HG03045 (cell line): ENCODE measurements around the gene KCNT1.

Experiments used
- ATAC-seq: cut with Tn5 transposase; IDR thresholded peaks from one replicate; pipeline ENCODE4 v1.9.1; 2021; ENCODE audit warnings: mild to moderate bottlenecking, moderate library complexity; ENCODE audit not compliant: unreplicated experiment

The KCNT1 gene

DNA sequence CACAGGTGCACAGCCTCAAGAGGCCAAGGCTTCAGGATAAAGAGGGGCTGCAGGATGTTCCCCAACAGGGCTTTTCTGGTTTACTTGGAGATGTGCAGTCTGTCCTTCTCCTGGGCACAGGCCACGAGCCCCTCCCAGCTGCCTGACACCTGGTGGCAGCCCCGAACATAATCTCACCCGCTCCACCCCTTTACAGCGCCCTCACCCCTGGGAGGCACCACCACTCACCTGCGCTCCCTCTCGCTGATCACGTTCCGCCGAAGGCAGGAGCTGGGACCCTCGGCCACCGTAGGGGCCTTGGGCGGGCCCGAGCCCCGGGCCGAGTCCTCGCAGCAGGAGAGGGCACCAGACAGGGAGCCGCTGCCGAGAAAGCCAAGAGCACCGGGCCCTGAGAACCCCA, 3.2 kb upstream of the KCNT1 start:
- no peak for ATAC-seq

DNA sequence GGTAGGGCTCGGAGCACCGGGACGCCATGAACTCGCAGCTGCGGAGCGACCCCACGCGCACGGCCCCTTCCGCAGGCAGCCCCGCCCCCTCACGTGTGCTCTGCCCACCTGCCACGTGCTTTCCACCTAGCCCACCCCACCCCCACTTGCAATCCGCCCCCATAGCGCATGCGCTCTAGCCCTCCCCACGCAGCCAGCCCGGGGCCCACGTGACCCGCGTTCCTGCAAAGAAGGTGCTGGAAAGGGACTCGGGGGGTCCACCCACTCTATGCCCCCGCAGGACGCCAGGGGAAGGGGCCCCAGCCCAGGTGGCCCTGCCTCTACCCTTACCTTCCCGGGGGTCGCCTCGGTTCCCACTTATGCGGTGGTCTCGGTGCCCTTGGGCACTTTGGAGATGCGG, 2.5 kb upstream of the KCNT1 start, which contains the start of gene SOHLH1:
TSS of gene SOHLH1 (minus strand) at position 42 of the 400 bp plus-strand sequence. CDS start at position 28, 14 bp downstream.
- ATAC-seq, result no peak

DNA sequence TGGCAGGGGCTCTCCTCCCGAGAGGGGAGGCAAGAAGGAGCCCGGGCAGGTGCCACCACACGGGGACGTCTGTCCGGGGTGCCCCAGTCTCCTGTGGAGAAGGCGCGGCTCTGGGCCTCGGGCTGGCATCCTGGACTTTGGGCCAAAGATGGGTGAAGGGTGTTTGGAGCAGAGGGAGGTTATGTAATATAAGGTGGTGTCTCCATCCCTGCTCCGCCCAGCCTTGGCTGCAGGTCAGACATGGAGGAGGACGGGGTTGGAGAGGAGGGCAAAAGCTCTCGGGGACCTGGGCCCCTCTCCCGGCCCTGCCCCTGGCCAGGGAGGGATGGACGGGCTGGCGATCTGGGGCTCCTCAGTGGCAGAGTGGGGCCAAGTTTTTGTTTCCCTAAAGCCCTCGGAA, 1.5 kb upstream of the KCNT1 start:
- ATAC-seq, result no peak

DNA sequence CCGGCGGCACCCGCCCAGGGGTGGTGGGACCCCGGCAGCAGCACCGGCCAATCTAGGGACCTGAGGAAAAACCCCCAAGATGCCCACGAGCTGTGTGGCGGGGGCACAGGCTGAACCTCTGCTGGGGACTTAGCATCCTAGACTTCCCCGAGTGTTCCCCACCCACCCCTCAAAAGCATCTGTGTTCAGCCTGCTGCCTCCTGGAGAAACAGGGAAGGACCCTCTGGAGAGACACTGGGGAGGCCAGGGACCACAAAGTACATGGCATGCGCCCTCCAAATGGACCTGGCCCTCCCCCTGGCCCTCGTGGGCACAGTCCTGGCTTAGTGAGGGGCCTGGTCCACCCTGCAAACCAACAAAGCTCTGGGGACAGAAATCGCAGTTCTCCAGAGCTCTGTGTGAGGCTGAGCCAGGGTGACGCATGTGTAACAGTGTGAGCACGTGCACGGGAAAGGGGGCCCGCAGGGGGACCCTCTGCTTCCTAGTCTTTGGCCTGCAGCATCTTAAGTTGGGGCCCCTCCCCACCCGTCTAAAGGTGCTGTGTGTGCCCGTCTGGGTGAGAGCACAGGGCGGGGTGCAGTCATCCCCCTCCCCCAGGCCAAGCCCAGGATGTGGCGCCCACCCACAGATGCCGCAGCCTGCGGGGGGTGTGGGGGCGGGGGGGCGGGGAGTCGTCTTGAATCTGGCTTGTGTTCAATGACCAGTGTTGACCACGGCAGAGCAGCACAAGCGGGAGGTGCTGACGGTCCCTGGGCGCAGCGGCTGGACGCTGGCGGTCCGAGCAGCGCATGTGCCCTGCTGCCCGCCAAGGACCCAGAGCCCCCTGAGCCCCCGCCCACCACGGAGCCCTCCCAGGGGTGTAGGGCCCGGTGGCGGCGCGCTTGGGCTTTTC, 672 bp upstream of the KCNT1 start:
- no peak for ATAC-seq

DNA sequence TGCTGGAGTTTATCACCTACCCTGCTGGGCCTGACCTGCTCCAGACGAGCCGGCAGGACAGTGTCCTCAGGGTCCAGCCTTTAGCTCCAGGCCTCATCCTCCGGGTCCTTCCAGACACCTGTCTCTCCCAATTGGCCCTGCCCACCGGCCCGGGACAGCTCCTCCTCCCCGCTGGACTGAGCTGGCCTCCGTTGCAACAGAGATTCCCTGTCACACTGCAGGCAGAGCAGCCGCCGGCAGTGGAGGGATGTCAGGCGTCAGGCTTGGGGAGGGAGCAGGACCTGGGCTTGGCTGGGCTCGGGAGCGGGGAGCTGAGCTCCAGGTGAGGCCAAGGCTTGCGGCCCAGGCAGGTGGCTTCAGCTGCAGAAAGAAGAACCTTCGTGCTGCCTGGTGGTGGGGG, 1.7 kb downstream of the KCNT1 start:
- ATAC-seq, result no peak

DNA sequence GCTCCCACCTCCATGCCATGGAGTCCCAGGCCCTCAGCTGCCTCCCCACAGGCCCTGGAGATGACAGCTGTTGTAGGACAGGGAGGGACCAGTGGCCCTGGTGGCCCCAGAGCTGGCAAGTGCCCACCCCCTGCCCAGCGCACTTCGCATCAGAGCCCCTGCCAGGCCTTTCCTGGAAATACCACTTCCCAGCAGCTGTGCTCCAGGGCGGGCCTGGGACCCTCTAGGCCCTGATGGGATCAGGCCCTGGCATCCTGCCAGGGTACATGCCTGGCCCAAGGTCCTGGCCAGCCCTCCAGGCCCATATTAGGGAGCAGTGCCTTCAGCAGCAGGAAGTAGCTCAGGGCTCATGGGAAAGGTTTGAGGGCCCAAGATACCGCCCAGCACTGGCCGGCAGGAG, 2.5 kb downstream of the KCNT1 start:
- no peak for ATAC-seq

DNA sequence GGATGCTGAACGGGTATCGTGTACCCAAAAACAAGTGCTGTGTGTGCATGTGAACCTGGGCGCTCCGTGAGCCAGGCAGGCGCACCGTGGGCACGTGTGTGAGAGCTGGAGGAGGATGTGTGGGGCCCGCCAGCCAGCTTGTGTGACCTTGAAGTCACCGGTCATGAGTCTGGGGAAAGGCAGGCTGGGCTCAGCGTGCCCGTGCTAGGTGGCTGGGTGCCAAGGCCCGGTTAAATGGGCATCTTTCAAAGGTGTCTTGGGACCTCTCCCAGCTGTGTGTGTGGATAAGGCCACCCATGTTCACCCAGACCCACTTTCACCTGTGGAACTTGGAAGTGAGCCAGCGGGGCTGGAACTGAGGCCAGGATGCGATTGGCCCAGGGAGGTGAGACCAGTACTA, 3.4 kb downstream of the KCNT1 start:
- no peak for ATAC-seq

DNA sequence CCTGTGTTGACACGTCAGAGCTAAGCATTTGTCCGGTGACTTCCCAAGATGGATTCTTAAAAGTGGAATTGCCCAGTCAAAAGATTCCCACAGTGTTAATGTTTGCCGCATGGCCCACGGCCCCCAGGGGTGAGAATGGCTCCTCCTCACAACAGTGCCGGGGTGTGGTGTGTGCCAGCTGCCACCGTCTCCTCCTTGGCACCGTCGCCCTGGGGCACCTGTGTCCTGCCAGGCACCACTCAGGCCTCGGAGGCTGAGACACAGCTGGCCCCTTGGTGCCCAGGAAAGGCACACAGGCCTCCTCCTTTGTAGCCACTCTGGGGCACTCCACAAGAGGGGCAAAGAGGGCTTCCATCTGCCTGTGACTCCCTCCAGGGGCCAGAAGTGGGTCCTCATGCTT, 4.3 kb downstream of the KCNT1 start:
- ATAC-seq, result no peak

DNA sequence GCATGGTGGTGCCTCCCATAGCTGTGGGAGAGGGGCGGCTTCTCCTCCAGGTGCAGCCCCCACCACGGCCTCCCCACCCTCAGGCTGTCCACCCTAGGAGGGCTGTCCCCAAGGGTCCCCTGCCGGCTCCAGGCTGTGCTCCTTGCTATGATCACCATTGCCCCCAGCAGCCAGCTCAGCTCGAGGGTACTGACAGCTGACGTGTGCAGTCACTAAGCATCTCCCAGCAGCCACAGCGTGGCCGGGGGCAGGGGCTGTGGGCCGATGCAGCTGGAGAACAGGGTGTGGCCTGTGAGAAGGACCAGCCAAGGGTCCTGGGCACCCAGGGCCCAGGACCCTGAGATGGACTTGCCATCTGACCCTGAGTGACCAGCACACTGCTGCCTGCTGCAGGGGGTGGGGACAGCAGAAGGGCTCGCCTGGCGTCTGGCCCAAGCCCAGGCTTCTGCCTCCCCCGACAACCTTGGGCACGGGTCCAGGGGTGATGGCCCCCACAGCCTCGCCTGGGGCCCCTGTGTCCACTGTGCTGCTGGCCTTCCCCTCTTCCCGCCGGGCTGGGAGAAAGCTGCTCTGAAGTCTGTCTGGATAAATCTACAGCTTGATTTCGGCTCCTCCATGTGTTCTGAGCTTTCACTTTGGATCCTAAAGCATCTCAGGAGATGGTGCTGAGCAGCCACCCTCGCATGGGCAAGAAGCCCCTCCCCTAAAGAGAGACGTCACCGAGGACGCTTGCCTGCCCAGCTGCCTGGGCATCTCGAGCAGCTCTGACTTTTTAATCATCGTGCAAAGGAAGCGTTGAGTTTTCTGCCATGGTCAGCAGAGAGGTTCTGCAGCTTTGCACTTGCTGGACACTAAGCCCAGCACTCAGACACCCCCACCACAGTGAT, 5.5 kb downstream of the KCNT1 start:
- ATAC-seq, result no peak

DNA sequence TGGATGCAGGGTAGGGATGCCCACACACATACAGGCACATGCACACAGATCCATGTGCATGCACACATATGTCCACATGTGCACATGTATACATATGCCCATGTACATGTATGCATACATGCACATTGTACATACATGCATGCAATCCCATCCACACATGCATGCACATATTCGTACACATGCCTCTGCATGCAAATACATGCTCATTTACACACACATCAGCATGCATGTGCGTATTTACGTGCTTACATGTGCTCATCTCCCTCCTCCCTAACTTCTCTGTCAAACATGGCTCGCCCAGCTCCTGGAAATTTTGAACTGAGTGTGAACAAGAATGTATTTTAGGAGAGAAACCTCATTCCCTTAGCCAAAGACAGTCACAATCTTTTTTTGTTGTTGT, 6.2 kb downstream of the KCNT1 start:
- no peak for ATAC-seq

DNA sequence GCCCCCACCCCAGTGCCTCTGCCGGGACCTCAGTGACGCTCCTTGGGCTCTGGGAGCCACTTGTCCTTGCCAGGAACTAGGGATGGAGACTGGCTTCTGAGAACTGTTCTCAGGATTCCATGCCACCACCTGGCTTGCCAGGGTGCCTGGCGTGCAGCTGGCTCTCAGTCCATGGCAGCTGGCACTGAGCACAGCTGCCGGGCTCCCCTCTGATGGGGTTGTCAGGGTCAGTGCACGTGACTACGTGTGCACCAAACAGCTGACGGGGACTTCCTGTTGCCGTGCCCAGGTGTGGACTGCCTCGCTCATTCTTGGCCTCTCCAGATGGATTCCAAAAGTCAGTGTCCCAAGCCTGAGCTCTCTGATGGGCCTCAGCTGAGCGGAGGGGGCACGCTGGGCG, 9.4 kb downstream of the KCNT1 start:
- no peak for ATAC-seq

DNA sequence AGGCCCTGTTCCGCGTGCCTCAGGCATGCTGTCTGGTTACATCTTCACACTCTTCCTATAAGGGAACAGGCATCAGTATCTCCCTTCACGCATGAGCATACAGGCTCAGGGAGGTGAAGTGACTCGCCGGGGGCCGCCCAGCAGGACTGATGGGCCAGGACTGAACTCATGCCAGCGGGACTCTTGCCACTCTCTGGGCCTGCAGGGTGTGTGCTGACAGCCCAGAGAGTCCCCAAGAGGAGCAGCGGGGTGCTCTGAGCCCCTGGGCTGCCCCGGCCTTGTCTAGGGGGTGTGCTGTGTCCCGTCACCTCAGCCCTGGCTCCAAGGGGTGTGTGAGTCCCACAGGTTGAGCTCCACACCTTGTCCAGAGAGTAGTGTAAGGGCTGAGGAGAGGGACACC, 9.9 kb downstream of the KCNT1 start:
- ATAC-seq, result no peak

DNA sequence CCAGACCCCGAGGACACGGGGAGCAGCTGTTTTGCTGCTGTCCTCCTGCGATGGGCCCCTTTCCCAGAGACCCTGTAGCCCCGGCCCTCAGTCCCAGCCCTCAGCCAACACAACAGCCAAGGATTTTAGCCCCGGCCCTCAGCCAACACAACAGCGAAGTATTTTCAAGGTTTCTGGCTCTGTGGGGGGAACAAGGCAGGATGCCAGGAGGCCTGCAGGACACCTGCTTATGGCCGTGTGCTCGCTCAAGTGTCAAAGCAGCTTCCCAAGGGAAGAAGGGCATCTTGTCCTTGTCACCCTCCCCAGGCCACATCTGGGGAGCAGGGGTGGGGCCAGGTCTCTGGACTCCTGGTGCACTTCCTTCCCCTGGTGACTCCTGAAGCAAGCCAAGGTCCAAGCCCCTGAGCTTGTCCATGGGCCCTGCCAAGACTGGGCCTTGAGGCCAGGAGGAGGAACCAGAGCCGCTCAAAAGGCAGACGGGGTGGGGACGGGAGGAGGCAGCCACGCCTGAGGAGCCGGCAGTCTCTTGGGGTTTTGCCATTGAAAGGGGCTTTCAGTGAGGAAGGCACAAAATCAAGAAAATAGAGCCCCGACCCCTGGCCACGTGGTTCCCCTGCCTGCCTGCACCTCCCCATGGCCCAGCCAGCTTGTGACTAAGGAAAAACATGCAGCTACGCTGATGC, 10.8 kb downstream of the KCNT1 start:
- no peak for ATAC-seq

DNA sequence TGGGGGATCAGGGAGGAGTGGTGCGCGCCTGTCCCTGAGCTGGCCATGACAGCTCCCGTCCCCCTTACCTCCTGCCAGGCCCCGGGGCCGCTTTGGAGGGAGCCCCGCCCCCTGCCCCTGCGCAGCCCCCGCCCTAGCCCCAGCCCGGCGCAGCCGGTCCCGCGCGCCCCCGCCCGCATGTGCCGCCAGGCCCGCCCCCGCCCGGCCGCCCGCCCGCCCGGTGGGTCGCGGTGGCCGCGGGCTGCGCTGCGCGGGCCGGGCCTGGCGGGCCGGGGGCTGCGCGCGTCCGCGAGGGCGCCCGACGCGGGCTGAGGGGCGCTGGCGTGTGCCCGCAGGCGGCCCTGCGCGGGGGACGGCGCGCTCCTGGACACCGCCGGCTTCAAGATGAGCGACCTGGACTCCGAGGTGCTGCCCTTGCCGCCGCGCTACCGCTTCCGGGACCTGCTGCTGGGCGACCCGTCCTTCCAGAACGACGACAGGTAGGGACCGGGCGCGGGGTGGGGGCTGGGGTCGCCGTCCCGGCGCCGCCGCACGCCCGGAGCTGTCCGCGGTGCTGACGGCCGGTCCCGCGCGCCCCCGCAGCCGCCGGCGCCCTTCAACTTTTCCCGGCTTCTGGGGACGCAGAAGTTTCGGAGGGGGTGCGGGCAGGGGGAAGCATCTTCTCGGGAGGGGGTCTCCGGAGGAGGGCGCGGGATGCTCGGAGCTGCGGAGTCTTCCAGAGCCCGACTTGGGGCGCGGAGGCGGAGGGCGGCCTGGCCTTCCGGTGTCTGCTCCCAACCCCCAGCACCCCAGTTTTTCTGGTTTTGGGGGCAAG, 12.5 kb downstream of the KCNT1 start:
- no peak for ATAC-seq

DNA sequence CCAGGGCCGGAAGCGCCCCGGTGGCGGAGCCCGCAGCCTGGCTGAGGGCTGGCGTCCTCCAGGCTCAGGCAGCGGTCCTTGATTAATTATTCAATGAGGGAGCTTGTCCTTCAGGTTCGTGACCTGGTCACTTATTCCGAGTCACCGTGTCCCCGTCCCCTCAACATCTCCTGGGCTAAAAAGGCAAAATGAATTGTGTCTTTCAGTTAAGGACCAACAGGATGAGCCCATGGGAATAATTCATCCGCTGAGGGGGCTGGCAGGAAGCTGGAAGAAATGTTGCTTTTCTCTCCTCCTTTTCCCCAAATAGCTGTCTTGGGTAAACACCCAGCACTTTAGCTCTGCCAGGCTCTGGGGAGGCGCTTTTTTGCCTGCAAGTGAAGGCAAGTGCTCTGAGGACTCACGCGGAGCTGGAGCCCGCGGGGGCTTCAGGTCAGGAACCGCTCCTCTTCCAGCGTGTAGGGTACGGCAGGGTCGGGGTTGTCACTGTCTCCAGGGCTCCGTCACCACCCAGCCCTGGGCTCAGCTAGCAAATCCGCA, 13.1 kb downstream of the KCNT1 start:
- no peak for ATAC-seq

DNA sequence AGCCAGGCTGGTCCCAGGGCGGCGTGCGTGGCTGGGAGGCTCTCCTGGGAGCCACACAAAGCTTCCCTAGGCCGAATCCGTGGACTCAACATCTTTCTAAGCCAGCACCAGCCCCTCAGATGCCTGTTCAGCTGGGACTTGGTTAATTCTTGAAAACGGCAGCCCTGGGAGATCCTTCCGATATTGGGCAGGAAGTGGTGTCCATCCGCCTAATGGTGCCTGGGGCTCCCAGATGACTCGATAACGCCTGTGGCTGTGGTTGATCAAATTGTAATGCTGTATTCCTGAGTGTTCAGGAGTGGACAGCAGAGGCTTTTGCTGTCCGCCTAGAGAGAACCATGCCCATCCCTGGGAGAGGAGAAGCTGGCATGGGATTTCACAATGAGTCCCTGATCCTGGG, 14.1 kb downstream of the KCNT1 start:
- no peak for ATAC-seq

DNA sequence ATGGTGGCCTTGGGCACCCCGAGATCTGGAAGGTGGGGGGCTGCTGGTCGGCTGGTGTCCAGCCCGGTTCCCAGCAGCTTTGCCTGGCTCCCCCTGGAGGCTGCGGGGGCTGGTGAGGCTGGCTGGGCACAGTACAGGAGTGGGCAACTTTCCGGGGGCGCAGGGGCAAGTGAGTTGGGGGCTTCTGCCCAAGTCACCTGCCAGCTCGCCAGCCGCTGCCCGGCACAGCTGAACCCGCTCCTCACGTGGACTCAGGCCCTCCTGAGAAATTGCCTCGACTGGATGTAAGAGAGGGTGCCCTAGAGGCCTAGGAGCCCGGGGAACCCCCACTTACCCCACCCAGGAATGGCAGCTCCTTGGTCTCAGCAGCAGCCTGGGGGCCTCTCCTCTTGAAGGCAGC, 15.4 kb downstream of the KCNT1 start:
- ATAC-seq, result no peak

DNA sequence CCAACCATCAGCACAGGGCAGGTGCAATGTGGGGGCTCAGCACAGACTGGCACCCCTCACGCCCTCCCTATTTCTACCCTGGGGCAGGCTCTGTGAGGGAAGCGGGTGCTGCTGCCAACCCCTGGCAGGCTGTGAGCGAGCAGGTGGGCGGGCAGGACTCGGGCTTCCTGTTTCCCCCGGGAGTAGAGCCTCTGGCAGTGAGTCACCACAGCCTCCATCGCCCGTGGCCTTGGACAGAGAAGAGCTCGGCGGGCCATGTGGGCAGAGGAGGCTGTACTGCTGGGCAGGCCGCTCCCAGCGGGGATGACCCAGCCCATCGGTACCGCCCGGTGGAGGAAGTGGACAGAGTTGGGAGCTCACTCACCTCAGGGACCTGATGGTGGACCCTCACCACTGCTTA, 16.6 kb downstream of the KCNT1 start:
- ATAC-seq, result no peak

DNA sequence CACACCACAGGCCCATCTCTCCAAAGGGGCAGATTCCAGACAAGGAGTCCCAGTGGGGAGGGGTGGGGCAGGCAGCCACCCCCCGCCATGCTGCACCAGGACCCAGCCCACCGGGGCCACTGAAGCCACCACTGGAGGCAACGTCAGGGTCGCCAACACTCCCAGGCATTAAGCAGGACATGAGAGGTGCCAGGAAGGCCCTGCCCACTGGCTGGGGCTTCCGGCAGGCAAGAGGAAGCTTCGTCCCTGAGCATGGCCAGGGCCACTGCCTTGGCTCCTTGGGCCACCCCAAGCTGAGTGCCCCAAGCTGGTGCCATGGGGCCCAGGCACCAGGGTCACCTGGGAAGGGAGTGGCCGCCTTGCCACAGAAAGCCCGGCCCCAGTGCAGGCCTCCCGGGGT, 17.5 kb downstream of the KCNT1 start:
- ATAC-seq, result no peak

DNA sequence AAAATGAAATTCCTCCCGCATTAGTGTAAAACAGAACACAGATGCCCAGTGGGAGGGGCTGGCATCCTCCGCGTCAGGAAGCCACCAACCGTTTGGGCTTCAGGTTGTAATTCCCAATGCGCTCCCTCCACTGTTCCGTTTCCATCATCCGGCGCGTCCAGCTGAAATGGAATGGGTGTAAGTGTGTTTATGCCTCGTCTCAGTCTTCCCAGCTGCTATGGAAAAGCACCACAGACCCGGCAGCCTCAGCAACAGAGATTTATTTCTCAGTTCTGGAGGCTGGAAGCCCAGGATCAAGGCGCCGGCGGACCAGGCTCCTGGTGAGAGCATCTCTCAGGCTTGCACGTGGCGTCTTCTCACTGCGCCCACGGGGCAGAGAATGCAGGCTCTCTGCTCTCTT, 20.4 kb downstream of the KCNT1 start:
- ATAC-seq, result no peak
